Stimulated activated CD4-positive, alpha-beta T cell treated with anti-CD3 and anti-CD28 coated beads, TNF-alpha, amount 100 ng/mL, for 48 hours (primary cell): ENCODE results near the gene XG.
A peak's percentile ranks its signal among the peaks of the same experiment; 100 is the strongest.
"Not testable (repeated sequence)": the region's sequence is repeated elsewhere in the genome, so short reads cannot be mapped to it uniquely, and the experiment has no call there.

ENCODE experiments used
- DNase-seq, 3 donors: peaks; one replicate each; pipeline ENCODE4 v3.0.0-alpha.2; 2020; ENCODE audit warnings: low read depth in 3 of 3

The XG gene, protein sequence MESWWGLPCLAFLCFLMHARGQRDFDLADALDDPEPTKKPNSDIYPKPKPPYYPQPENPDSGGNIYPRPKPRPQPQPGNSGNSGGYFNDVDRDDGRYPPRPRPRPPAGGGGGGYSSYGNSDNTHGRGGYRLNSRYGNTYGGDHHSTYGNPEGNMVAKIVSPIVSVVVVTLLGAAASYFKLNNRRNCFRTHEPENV

DNA sequence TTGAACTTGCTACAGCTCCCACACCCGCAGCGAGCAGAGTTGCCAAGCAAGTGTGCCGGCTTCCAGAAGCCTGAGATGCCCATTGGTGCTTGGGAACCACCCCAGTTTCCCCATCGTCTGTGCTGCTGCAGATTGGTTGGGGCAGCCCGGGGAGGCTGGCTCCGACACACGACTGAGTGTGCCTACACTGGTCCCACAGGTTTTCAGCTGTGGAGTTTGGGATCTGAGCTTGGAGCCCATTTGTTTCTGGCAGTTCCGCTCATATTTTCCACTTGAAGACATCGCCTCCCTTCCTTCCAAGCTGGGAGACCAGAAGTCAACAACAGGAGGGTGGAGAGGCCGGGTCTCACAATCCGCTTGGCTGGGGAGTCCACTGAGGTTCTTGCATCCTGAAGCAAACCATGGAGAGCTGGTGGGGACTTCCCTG is at the start of gene XG:
TSS of gene XG (plus strand) at position 167 of the 427 bp plus-strand sequence. CDS start at position 402, 235 bp downstream.
- DNase-seq, result not testable (repeated sequence)

DNA sequence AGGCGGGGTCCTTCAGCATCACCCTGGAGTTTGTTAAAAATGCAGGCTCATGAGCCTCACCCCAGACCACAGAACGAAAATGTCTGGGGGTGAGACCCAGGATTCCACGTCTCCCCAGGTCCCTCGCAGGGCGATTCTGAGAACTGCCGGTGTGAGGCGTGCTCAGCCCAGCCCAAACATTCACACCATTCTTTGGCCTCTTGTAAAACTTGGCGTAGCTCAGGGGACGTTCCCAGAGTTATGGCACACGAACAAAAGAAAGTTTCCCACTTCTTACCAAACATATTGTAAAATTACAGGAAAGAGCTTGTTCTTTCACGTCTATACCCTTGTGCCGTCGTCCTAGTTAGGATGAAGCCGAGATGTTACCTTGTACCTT is 47.9 kb upstream of the XG start:
- DNase-seq, result no peak

DNA sequence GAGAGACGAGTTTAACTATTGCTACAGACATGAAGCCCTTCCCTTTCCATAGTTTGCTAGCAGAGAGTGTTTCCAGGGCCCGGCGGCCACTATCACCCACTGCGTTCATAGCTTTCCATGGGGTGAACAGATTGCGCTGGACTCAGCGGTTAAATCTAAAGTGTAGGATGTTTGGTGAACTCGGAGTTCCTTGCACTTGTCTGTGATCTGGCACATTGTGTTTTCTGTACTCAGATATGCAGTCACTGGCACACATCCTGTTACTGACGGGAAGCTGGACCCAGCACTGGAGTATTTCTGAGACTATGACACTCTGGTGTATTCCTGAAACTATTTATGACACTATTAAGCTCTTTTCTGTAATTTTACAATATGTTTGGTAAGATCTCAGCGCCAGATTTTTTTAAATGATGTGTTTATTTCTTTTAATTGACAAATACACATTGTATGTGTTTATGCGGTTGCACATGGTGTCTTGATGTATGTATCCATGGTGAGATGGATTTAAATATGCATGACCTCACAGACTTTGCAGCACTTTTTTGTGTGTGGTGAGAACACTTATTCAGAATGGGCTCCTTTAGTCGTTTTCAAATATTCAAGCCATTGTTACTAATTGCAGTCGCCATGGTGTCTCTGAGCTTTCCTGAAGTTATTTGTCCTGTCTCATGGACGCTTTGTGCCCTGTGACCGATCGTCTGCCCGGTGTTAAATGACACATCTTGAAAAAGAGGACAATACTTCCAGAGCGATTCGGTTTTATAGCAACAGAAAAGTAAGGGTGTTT is 46.6 kb upstream of the XG start:
- no peak for DNase-seq

DNA sequence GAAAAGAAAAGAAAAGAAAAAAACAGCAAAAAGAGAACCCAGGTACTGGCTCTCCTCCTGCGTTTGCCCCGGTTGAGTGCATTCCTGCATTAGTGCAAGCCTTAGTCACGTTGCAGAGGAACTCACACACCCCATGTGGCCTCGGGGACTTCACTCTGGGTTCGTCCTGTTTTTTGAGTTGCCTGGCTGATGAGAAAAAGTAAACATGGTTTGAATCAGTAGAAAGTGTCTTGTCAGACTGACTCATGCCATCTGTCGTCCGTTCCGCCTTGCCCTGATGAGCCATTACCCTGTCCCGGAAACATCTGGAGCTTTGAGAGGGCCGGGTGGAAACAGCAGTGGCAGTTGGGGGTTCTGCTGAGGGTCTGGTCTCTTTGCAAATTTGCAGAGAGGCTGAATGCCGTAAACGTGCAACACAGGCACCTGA is 44.5 kb upstream of the XG start:
- DNase-seq, result peak in 2 of 3 donors; percentile 43 to 66

DNA sequence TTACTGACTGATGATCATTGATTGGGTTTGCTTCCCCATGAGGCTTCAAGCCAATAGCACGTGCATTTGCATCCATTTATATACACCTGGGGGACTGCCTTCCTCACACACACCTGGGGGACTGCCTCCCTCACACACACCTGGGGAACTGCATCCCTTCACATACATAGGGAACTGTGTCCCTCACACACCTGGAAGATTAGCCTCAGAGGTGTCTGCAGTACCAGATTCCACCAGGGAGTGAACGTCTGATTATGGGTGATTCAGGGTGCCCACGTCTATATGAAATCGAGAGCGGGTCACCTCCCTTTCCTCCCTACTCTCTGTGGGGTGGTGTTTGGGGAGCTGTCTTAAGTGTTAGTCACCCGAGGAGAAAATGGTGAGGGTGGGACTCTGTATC is 43.8 kb upstream of the XG start:
- DNase-seq, result no peak

DNA sequence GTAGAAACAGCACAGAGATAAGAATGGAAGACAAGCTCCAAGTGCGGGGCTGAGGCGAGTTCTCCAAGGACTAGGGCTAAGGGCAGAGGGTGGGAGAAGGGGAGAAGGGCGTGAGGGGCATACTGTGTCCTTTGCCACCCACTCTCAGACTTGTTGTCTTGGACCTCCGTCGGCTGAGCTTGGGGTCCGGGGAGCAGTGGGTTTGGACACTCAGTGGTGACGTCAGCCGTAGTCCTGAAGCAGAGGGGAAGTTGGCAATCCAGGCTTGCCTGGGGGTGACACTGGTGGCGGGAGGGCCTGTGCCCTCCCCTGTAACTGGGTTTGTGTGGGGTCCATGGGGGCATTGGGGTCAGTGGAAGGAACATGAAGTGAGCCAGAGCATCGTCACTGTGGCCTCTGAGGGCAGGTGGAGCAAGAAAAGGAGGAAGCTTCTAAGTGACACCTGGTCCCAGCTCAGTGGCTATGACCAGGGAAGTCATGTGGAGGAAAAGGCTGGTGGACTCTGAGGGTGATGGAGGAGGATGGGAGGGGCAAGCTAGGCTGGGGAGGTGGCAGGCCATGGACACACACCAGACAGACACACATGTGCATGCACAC is 43.1 kb upstream of the XG start:
- DNase-seq, result no peak

DNA sequence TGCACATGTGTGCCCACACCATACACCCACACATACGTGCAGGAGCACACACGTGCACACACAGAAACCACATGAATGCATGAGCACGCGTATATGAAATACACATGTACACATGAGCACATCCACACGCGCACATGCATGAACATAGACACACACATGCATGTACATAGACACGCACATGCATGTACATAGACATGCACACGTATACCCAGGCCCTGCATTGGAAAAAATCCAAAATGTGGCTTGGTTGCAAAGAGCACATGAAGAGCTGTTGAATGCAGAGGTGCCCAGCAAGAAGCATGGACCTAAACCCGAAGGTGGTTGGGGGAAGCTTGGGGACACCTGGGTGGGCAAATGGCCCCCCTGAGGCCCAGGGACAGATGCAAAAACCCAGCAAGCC is 42.3 kb upstream of the XG start:
- DNase-seq, result no peak

DNA sequence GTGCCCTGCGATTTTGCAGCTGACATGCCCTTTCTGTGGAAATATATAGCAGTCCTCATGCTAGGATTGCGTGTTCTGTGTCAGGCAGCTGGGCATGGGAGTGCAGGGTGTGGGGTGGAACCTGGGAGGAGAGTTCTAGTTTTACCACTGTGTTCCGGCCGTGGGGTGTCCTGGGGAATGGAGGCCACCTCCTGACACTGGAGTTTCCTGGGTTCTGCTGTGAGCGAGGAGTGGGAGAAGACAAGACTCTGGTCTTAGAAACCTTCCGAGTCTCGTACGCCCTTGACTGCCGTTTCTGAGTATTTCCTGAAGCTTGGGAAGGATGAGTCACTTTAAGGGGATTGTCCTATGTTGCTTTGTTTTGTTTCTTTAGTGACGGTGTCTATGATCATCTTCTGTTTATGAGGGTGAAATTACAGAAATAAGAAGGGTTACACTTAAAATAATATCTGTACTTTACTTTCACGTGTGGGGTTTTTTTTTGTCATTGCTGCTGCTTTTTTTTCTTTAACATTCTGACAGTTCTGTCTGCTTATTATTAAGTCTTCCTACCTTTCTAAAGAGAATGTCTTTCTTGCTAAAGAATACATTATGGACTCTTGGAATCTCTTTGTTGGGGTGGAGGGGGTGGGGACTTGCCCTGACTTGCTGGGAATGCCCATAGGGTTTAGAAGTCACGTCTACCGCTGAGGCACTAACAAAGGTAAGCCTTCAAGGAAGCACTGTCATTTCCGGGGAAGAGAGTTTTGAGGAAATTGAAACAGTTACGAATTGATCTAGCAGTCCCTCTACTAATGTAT is 41.6 kb upstream of the XG start:
- DNase-seq, result no peak

DNA sequence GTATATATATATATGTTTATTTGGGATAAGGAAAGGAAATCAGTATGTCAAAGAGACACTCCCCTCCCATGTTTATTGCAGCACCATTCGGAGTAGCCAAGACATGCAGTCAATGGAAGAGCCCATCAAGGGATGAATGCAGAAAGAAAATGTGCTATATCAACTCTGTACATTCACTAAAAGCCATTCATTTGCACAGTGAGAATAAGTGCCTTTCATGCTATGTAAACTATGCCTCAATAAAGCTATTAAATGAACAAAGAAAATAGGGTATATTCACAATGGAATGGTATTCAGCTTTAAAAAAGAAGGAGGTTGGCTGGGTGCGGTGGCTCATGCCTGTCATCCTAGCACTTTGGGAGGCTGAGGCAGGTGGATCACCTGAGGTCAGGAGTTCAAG is 40.4 kb upstream of the XG start:
- no peak for DNase-seq

DNA sequence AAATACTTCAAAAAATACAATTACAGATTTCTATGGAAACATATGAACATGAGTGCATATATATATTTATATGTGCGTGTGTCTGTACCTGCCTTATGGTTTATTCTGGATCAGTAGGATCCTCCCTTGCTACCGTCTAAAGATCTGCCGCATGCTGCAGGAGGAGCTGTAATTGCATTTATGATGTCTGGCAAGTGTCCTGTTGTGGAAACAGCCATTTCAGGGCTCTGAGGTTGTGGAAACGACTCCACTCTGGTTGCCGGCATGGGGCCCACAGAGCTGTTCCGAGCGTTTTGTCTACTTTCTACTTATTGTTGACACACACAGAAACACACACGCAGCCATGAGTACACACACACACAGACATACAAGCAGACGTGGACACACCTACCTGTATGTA is 39.4 kb upstream of the XG start:
- DNase-seq, result no peak

DNA sequence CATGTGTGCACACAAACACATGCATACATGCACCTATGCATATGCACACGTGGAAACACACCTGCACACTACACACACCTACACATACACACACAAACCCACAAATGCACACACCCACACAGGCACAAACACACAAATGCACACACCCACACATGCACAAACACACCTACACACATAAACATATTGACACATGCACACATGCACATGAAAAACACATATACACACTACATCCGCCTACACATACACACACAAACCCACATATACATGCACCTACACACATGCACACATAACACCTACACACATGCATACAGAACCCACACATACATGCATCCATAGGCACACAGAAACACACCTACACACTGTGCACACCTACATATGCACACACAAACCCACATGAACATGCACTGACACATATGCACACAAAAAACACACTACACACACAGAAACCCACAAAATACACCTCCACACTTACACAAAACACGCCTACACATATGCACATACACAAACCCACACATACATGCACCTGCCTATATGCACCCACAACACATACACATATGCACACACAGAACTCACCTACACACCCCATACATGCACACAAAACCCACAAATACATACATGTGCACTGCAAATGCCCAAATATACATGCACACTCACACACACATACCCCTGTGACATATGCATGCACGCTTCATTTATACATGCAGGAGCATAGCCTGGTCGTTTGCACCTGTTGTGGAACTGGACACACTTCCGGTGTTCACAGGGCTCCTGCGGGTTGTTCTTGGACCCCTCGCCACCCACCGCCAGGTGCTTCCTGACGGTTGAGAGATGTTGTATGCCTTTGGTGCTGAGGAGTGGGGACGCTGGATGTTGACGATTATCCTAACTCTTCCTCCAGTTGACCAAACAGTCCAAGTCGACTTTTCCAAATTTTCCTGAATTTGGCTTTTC is 38.7 kb upstream of the XG start:
- no peak for DNase-seq

DNA sequence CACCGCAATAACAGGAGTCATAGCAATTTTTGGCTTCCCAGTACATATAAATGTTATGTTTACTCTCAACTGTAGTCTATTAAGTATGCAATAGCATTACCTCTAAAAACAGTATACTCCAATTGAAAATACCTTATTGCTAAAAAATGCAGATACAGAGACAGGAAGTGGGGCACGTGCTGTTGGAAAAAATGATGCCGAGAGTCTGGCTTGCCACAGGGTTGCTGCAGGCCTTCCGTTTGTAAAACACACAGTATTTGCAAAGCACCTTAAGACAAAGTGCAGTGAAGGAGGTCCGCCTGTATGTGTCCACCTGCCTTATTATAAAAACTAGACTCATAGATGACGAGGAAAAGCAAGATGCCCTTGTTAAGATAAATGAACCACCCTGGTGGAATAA is 37.3 kb upstream of the XG start:
- DNase-seq, result no peak

DNA sequence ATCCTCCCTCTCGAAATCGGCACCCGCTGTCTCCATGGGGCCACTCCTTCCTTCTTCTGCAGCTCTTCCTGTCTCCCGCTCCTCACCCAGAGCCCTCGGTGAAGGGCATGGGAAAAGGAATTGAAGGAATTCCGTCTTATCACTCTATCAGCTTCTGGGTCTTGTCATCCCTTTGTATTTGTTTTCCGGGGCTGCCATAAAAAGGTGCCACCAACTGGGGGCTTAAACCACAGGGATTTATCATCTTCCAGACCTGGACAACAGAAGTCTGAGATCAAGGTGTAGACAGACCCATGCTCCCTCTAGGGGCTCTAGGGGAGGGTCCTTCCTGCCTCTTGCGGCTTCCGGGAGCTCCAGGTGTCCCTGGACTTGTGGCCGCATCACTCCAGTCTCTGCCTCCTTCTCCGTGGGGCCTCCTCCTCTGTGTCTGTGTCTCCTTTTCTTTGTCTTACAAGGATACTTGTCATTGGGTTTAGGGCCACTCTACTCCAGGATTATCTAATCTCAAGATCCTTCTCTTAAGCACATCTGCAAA is 36.7 kb upstream of the XG start:
- DNase-seq, result no peak

DNA sequence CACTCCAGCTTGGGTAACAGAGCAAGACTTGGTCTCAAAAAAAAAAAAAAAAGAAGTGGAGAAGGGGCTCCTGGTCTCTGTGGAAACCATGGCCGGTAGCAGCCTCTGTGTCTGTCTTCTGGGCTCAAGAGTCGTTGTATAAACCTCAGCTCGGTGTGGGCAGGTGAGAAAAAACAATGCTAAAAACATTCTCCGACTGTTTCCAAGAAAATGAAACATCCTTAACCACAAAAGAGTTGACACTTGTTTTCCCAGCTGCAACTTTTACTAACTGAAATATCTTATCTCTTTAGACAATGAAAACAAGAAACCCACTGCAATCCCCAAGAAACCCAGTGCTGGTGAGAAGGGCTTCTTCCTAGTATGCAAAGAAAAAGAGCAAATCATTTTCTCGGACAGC is 34.5 kb upstream of the XG start:
- DNase-seq, result no peak

DNA sequence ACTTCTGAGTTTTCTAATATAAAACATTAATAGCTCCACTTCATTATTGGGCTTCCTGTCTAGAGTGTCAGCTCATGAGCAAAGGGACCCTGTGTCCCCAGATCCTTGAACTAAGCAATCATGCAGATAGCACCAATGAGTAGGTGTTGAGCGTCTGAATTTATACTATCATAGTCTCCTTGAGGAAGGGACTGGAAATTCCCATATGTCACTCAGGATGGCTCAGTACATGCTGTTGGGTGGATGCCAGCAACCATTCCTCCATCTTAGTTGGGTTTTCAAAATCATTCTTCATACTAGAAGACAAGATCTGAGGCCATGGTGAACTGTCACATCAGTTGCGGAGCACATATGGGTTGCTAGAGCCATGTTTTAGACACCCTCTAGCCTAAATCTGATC is 33.0 kb upstream of the XG start:
- DNase-seq, result no peak

DNA sequence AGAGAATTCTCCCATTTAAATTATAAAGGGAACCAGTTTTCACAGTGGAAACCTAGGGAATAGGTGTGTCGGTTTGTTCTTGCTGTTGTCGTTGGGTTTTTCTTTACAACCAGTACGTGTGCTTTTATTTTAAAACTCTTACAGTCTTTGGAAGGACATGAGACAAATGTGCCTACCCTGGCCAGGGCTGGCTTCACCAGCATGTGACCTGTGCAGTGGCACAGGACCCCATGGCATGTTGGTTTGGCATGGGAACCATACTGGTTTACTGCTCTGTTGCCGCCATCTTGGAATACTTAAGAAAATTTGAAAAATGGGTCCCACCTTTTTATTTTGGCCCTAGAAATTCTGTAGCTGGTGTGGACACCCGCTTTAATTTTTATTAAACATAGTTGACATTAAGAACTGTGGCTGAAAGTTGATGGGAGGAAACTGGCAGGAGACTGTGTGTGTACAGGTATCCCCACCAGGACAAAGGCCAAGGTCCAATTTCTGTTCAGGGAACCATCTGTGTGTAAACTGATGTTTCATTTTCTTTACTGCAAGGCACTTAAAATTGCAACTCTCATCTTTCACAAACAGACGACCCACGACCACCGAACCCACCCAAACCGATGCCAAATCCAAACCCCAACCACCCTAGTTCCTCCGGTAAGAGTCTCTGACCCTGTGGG is 31.9 kb upstream of the XG start:
- no peak for DNase-seq

DNA sequence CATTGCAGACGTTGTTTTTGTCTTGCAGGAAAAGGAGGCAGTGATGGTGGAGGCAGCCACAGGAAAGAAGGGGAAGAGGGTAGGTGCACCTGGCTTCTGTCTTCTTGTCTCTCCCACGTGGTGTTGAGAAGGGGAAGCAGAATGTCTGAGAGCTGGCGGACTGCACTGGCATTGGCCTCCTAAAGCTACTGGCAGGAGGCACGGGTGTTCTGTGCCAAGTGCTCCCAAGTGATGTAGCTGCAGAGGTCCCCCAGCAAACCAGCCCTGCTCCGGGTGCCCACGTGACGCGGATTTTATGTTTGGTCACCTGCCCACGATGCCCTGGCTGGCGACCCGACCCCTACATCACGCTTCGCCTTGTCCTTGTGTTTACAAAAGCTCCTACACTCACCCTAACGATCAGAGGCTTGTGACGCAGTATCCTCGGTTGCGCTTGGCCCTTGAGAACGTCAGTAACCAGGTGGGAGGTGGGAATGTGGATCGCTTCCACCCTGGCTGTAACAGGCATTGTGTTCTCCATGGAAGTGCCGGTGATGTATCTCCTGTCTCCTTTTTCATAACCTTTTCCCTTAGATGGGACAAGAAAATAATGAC is 28.5 kb upstream of the XG start:
- DNase-seq, result no peak

DNA sequence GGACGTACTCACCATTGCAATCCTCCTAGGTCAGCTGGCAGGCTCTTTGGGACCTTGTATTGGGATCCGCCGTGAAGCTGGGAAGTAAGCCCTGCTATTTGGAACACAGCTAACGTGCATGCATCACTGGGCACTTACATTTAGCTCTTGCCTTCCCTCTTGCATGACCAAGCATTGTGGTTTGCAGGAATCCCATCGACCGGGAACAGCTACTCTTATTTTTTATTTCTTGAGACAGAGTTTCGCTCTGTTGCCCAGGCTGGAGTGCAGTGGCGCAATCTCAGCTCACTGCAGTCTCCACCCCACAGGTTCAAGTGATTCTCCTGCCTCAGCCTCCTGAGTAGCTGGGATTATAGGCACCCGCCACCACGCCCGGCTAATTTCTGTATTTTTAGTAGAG is 24.6 kb upstream of the XG start:
- DNase-seq, result not testable (repeated sequence)

DNA sequence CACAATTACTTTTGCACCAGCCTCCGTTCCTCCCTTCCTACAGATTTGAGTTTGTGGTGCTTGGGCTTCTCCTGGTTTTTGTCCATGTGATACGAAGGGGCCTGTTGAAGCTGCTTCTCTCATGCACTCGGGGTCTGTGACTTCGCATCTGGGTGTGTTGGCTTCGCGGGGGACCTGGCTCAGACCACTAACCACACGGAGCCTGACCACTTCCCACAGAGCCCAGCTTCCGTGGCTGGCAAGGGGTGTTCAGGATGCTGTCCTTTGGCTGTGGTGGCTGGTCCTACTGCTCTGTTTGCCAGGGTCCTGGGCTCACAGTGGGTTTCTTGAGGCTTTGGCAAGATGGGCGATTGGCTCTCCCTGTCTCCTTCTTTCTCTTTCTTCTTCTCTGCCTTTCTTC is 19.8 kb upstream of the XG start:
- no peak for DNase-seq

DNA sequence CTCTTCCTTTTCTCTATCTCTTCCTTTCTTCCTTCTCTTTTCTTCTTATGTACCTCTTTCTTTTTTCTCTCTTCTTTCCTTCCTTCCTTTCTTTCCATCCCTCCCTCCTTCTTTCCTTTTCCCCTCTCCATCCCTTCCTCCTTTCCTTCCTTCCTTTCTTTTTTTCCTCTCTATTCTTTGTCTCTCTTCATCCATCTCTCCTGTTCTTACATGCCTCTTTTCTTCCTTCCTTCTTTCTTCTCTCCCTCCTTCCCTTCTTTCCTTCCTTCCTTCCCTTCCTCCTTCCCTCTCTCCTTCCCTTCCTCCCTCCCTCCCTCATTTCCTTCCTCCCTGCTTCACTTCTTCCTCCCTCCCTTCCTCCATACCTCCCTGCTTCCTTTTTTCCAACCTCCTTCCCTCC is 19.2 kb upstream of the XG start:
- DNase-seq, result no peak
